HG02610 (cell line): Measurements from ENCODE around the gene ADGRG3.
A peak's percentile ranks its signal among the peaks of the same experiment; 100 is the strongest.

ENCODE experiments used
- ATAC-seq: cut with Tn5 transposase; IDR thresholded peaks from one replicate; pipeline ENCODE4 v1.9.1; 2021; ENCODE audit warnings: mild to moderate bottlenecking, moderate library complexity; ENCODE audit not compliant: unreplicated experiment

The ADGRG3 gene

GRCh38 chr16:57679767-57680482 lies 11.8 kb downstream of the ADGRG3 start:
- ATAC-seq, result no peak

- ATAC-seq, result no peak
These were observed 12.8 kb downstream of the ADGRG3 start for GRCh38 chr16:57680842-57681375.

GRCh38 chr16:57681950-57682728 lies 14.0 kb downstream of the ADGRG3 start:
- no peak for ATAC-seq

GRCh38 chr16:57682809-57683635 lies 14.9 kb downstream of the ADGRG3 start:
- no peak for ATAC-seq

- ATAC-seq, result no peak
These were observed 15.8 kb downstream of the ADGRG3 start for GRCh38 chr16:57683636-57684545.

GRCh38 chr16:57684626-57685358 lies 16.7 kb downstream of the ADGRG3 start:
- no peak for ATAC-seq

GRCh38 chr16:57685633-57686032 lies 17.5 kb downstream of the ADGRG3 start:
- ATAC-seq, result no peak

GRCh38 chr16:57686577-57686976 lies 18.5 kb downstream of the ADGRG3 start:
- no peak for ATAC-seq

GRCh38 chr16:57687363-57687929 lies 19.3 kb downstream of the ADGRG3 start:
- no peak for ATAC-seq

GRCh38 chr16:57688487-57688986 lies 20.4 kb downstream of the ADGRG3 start:
- ATAC-seq, result no peak

- no peak for ATAC-seq
These were observed 21.1 kb downstream of the ADGRG3 start for GRCh38 chr16:57688987-57689761.

- ATAC-seq, result peak; percentile 68
These were observed 21.9 kb downstream of the ADGRG3 start for GRCh38 chr16:57689762-57690558.

GRCh38 chr16:57690782-57691471 lies 22.8 kb downstream of the ADGRG3 start:
- ATAC-seq, result no peak

GRCh38 chr16:57692636-57693035 lies 24.5 kb downstream of the ADGRG3 start:
- ATAC-seq, result no peak

GRCh38 chr16:57693550-57693949 lies 25.4 kb downstream of the ADGRG3 start:
- ATAC-seq, result no peak

- ATAC-seq, result no peak
These were observed 26.2 kb downstream of the ADGRG3 start for GRCh38 chr16:57694231-57694724.
